ENCODE results near the gene HLX.

HLX gene

DNA sequence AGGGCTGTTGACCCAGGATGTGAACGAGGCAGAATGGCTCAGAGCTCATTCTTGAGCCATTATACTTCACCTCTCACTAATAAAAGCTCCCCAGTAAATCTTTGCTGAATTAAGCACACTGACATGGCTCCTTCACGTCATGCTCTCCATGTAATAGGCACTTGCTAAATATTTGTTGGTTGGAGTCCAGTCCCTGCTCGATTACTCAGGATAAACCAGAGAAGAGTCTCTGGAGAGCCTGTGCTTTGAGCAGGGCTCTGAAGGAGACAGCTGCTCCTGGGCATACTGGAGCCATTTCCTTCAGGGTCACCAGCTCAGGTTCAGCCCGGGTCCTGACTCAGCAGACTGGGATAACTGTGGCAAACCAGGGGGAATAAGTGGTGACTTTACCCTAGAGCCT lies 46.9 kb downstream of the HLX start:
- peak; percentile 48 for DNase-seq

- DNase-seq: no peak
Observed at GRCh38 chr1:220927442-220927841, 48.2 kb downstream of the HLX start.

GRCh38 chr1:220928320-220928719 lies 49.1 kb downstream of the HLX start:
- DNase-seq: no peak

DNA sequence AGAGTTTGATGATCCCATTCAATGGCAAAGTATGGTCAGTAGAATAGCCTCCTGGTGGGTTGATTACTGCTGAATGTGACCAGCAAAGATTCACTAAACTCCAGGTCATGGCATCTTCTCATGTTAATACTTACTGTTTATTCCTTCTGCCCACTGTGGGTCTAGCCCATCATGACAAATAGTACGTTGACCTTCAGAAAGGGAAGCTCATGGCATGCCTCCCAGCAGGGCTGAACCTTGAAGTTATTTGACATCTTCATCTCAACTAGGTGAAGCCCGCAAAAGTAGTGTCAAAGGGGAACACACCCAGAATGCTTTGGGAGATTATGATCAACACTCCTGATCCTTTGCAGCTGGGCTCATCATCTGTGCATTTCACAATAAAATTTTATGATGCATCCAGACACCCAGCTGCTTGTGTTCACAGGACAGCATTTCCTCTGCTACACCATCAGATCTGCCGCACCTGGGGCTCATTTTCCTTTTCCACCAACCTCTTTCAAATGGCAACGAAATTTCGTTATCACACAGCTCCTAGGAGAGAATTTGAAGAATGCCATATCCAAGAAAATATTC lies 49.6 kb downstream of the HLX start:
- DNase-seq: no peak

GRCh38 chr1:220929304-220929703 lies 50.1 kb downstream of the HLX start:
- no peak for DNase-seq
